Measurements from ENCODE around the gene MTMR6. TPM values are rescaled to one million over a fixed set of nuclear protein-coding genes. Genes with fewer than 3 reads are reported as not detected.

MTMR6 gene
- polyA plus RNA-seq, 1 donor (not counting 4 experiments of a cell fraction or from before 2014, with no cell fraction given), result 20.3 TPM

DNA sequence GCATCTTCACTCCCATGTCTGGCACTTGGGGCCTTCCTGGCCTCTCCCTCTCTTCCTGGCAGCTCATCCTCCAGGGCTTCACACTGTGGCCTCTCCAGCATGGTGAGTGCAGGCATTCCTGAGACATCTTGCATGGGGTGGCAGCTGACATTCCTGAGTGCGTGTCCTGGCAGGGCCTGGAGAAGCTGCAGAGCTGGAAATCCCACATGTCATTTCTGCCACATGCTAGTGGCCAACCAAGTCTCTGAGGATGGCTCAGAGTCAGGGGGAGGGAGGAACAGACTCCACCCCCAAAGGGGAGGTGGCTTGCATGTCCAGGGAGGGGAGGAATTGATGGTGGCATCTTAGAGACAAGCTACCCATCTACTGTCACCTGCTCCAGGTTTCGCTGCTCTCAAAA lies 73.6 kb downstream of the MTMR6 start:
- Histone ChIP-seq H2AFZ (ENCODE audit: control insufficient read depth, low read length) (no peak overlapping the region), H4K20me1 (ENCODE audit: control insufficient read depth, extremely low read depth, insufficient read depth, low read length) (no peaks in the 10 kb centered on the region), H3K4me1 (ENCODE audit: control insufficient read depth, extremely low read depth, insufficient read depth, low read length) (peaks cover 12% of the 10 kb centered on the region), H3K79me2 (ENCODE audit: control insufficient read depth, insufficient read depth, low read length) (no peaks in the 10 kb centered on the region), H3K9me3 (ENCODE audit: control insufficient read depth, low read depth, low read length) (no peaks in the 10 kb centered on the region), H3K36me3 (ENCODE audit: control insufficient read depth in 2 of 2, extremely low read depth in 1 of 2, insufficient read depth in 2 of 2, low read length in 2 of 2) (no peaks in the 10 kb centered on the region), H3K9ac (ENCODE audit: control insufficient read depth, extremely low read depth, insufficient read depth, low read length) (no peak overlapping the region), H3K4me3 (ENCODE audit: control insufficient read depth in 2 of 3, extremely low read depth in 1 of 3, insufficient read depth in 2 of 3, low read depth in 1 of 3, low read length in 3 of 3) (no peak overlapping the region), H3K9me1 (ENCODE audit: control insufficient read depth, extremely low read depth, insufficient read depth, low read length) (no peaks in the 10 kb centered on the region), H3K27ac (ENCODE audit: control insufficient read depth, insufficient read depth, low read length) (no peak overlapping the region), H3K4me2 (ENCODE audit: control insufficient read depth, extremely low read depth, insufficient read depth, low read depth, low read length) (no peak overlapping the region), H3K27me3 (ENCODE audit: control insufficient read depth, extremely low read depth, insufficient read depth, low read length) (no peaks in the 10 kb centered on the region)
- TF ChIP-seq EZH2 (IDR thresholded peaks at IDR 0.05; ENCODE audit: low read length), result no peak
- TF ChIP-seq, protein P1, sequence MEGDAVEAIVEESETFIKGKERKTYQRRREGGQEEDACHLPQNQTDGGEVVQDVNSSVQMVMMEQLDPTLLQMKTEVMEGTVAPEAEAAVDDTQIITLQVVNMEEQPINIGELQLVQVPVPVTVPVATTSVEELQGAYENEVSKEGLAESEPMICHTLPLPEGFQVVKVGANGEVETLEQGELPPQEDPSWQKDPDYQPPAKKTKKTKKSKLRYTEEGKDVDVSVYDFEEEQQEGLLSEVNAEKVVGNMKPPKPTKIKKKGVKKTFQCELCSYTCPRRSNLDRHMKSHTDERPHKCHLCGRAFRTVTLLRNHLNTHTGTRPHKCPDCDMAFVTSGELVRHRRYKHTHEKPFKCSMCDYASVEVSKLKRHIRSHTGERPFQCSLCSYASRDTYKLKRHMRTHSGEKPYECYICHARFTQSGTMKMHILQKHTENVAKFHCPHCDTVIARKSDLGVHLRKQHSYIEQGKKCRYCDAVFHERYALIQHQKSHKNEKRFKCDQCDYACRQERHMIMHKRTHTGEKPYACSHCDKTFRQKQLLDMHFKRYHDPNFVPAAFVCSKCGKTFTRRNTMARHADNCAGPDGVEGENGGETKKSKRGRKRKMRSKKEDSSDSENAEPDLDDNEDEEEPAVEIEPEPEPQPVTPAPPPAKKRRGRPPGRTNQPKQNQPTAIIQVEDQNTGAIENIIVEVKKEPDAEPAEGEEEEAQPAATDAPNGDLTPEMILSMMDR (optimal IDR thresholded peaks at IDR 0.05 in 1 of 3, IDR thresholded peaks at IDR 0.05 in 1 of 3, conservative IDR thresholded peaks at IDR 0.05 in 1 of 3; ENCODE audit: extremely low read depth in 1 of 3, insufficient read depth in 2 of 3, low read length in 3 of 3), result no peak
- DNase-seq (ENCODE audit: low read depth, low spot score) (peak; percentile 73), FAIRE-seq (peak; percentile 86)
- dilution Hi-C loops (cut with MboI; ENCODE audit: extremely low pct_ligation_motif_present, low sequenced_read_pairs), result no loop called here

- no peaks in the 10 kb centered on the region for H3K9me1 ChIP-seq (ENCODE audit: control insufficient read depth, extremely low read depth, insufficient read depth, low read length)
These were observed 76.3 kb downstream of the MTMR6 start for GRCh38 chr13:25210842-25211569.

More at GRCh38 chr13:25210842-25211569, 76.3 kb downstream of the MTMR6 start:
- Histone ChIP-seq H4K20me1 (ENCODE audit: control insufficient read depth, extremely low read depth, insufficient read depth, low read length) (no peaks in the 10 kb centered on the region), H3K4me2 (ENCODE audit: control insufficient read depth, extremely low read depth, insufficient read depth, low read depth, low read length) (no peak overlapping the region), H3K9me3 (ENCODE audit: control insufficient read depth, low read depth, low read length) (no peaks in the 10 kb centered on the region), H3K4me3 (ENCODE audit: control insufficient read depth in 2 of 3, extremely low read depth in 1 of 3, insufficient read depth in 2 of 3, low read depth in 1 of 3, low read length in 3 of 3) (no peak overlapping the region), H3K36me3 (ENCODE audit: control insufficient read depth in 2 of 2, extremely low read depth in 1 of 2, insufficient read depth in 2 of 2, low read length in 2 of 2) (no peaks in the 10 kb centered on the region), H3K27ac (ENCODE audit: control insufficient read depth, insufficient read depth, low read length) (no peak overlapping the region), H3K27me3 (ENCODE audit: control insufficient read depth, extremely low read depth, insufficient read depth, low read length) (no peaks in the 10 kb centered on the region), H3K9ac (ENCODE audit: control insufficient read depth, extremely low read depth, insufficient read depth, low read length) (no peak overlapping the region), H3K4me1 (ENCODE audit: control insufficient read depth, extremely low read depth, insufficient read depth, low read length) (peaks cover 12% of the 10 kb centered on the region), H2AFZ (ENCODE audit: control insufficient read depth, low read length) (no peak overlapping the region), H3K79me2 (ENCODE audit: control insufficient read depth, insufficient read depth, low read length) (no peaks in the 10 kb centered on the region)
- TF ChIP-seq, protein P1 (optimal IDR thresholded peaks at IDR 0.05 in 1 of 3, IDR thresholded peaks at IDR 0.05 in 1 of 3, conservative IDR thresholded peaks at IDR 0.05 in 1 of 3; ENCODE audit: extremely low read depth in 1 of 3, insufficient read depth in 2 of 3, low read length in 3 of 3), result no peak
- no peak for TF ChIP-seq EZH2 (IDR thresholded peaks at IDR 0.05; ENCODE audit: low read length)
- DNase-seq (ENCODE audit: low read depth, low spot score) (no peak), FAIRE-seq (no peak)
- dilution Hi-C loops (cut with MboI; ENCODE audit: extremely low pct_ligation_motif_present, low sequenced_read_pairs), result no loop called here
